NCI-H774 (cell line): ENCODE measurements around the gene EPS15.
A peak's percentile ranks its signal among the peaks of the same experiment; 100 is the strongest.
"Not testable (repeated sequence)": the region's sequence is repeated elsewhere in the genome, so short reads cannot be mapped to it uniquely, and the experiment has no call there.

Source experiments
- DNase-seq: peaks from one replicate; lab custom pipeline; 2025; lab: John Stamatoyannopoulos, UW

EPS15 gene

GRCh38 chr1:51542158-51542953 is 23.3 kb upstream of the EPS15 start:
- no peak for DNase-seq

DNA sequence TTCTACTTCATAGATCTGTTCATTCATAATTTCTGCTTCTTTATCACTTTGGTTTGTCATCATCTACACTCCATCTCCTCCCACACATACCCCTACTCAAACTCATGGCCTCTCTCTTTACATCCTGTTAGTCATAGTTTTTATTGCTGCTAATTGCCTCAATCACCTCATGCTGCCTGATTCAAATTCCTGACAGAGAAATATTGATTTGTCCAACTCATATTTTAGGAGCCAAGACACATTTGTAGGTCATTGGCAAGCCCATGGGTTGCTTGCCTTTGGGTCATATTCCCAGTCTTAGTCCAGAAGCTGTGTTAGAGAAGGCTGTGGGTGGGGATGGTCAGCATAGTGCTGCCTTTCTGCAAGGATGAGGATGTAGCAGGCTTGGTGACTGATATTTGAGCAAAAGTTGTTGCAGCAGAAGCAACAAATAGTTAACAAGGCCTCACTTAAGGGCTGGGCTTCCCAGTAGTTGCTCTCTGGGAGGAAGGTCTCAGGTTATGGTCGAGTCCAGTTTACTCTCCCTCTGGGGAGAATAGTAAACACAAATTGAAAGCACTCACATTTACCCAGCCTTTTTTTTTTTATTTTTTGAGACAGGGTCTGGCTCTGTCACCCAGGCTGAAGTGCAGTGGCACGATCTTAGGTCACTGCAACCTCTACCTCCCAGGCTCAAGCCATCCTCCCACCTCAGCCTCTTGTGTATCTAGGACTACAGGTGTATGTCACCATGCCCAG is 22.4 kb upstream of the EPS15 start:
- no peak for DNase-seq

DNA sequence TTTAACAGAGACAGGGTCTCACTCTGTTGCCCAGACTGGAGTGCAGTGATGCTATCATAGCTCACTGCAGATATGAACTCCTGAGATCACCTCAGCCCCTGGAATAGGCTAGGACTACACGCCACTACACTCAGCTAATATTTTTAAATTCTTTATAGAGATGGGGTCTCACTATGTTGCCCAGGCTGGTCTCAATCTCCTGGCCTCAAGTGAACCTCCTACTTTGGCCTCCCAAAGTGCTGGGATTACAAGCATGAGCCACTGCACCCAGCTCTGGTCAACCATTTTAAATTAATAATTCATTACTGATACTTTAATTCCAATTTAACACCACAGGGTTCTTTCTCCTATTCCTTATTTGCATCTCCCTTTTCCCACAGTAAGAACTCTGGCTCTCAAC is 18.5 kb upstream of the EPS15 start:
- no peak for DNase-seq

DNA sequence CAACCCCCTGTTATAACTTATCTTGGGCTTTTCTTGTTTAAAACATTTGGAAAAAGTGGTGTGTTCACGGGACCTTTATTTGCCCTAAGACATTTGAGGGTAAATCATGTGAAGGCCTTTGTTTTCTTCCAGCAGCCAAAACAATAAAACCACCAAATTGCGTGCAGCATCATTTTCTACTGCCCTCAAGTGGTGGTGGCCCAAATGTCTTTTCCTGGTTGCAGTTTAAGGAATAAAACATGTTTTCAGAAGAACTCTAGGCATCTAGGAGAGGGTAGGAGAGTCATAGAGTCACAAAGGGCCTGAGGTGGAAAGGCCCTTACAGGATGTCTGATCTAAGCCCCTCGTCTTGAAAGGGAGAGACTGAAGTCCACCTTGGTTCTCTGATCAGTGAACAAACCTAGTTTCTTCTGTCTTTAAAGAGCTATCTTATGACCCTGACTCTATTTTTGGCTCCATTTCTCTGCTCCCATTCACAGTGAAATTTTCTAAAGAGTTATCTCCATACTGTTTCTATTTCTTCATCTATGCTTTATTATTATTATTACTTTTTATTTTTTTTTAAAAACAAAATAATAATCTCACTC is 16.0 kb upstream of the EPS15 start:
- no peak for DNase-seq

DNA sequence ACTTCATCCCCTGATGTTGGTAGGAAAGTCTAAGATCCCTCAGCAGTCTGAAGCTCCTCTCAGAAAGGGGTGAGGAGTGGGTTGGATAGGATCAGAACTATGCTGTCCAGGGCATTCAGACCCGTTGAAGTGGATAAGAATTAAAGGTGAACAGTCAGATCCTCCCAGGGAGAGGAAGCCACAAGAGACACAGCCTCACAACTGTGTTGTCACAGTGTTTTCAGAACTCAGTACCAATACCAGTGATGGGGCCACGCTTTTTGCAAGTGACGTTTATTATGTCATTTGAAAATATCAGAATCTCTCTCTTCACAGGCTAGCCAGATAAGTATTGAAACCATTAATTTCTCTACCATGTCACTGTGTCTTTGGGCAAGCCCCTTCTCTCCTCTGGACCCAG is 15.4 kb upstream of the EPS15 start:
- no peak for DNase-seq

DNA sequence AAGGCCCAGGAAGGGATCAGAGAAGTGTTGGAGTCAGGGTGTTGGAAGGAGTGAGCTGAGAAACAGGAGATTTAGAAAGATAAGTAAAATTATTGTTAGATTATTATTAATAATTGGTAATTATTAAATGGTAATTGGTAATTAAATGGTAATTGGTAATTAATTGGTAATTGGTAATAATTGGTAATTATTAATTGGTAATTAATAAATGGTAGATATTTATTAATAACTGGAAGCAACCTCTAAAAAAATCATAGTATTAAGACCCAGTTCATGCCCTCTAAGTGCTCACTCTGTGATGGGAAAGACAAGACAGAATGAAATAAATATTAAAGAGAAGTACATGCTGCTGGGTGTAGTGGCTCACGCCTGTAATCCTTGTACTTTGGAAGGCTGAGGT is 13.8 kb upstream of the EPS15 start:
- no peak for DNase-seq

DNA sequence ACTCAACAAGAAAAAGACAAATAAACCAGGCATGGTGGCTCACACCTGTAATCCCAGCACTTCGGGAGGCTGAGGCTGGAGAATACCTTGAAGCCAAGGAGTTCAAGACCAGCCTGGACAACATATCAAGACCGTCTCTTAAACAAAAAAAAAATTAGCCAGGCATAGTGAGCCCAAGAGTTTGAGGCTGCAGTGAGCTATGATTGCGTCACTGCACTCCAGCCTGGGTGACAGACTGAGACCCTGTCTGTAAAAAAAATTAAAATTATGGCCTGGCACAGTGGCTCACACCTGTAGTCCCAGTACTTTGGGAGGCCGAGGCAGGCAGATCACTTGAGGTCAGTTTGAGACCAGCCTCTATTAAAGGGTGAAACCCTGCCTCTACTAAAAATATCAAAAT is 11.4 kb upstream of the EPS15 start:
- not testable (repeated sequence) for DNase-seq

GRCh38 chr1:51527144-51527543 is 8.1 kb upstream of the EPS15 start:
- DNase-seq, result no peak

GRCh38 chr1:51526248-51526647 is 7.2 kb upstream of the EPS15 start:
- no peak for DNase-seq

GRCh38 chr1:51525295-51525694 is 6.2 kb upstream of the EPS15 start:
- no peak for DNase-seq

GRCh38 chr1:51524817-51525216 is 5.8 kb upstream of the EPS15 start:
- DNase-seq, result no peak

- DNase-seq, result no peak
Measured at GRCh38 chr1:51523931-51524330, 4.9 kb upstream of the EPS15 start.

DNA sequence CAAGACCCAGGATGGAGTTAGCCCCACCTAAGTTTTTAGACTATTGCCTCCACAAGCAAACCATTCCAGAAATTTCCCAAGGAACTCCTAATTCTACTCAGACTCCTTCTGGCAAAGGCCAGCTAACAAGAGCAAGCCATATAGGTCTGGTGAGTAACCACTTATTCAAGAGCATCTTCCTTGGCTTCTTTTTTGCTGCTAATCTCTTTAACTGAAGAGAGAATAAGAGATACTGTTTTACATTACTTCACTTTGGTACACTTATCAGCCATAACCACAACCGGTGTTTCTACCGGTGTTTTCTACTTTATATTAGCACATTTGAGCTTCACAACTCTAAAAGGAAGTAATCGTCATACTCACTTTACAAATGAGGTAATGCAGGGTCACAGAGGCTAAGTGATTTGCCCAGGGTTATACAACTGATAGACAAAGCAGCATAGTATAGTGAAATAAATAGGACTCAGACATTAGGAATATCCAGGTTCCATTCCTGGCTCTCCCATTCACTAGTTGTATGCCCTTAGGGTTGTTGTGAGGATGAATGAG is 1.7 kb upstream of the EPS15 start:
- no peak for DNase-seq

DNA sequence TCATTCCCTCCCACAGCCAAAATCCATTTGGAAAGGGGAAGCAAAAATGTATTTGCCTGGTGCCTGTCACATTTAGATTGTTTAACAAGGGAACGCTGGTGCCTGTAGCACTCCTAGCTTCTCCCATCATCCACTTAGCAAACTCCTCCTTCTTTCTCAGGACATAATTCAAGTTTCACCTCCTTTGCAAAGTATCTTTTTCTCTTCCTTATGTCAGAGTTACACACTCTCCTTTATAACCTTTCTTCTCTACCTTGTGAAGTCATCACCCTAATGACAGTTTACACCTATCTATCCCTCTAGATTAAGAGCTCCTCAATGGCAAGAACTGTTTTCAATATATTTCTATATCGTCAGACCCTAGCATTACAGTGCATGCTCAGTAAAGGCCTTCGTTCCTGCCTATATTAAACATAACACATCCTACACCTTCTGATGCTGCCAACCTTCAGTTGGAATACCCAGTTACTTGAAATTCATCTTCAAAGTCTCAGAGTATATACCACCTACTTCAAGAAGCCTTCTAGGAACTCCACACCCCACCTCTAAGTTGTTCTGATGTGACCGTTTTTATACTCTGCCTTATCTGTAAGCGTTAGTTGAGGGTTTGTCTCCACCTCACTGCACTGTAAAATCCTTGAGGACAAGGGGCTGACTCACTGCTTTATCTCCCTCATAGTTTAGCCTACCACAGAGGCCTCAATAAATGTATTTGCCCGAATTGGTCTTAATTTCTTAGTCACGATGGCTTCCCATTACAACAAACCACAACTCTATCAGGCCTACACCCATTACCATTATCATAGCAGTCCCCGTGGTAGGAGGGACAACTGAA is 1.0 kb upstream of the EPS15 start:
- DNase-seq, result no peak

DNA sequence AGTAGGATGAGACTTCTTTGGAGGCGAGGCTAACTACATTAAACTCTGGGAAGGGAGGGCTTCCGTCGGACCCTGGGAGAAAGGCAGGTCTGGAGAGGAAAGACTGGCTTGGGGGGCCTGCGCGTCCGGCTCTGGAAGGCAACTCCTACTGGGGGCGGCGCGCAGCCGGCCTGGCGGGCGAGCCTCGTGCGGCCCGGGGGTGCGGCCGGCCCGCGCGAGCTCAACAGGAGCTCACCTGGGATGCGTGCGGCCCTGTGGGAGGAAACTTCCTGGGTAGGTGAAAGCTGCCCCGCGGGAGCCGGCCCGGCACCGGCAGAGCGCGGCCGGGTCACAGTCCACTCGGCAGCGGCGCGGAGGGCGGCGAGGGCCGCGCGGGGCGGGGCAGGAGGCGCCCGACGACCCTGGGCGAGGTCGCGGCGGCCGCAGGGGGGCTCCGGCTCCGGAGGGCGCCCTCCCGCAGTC is 449 bp downstream of the EPS15 start:
- DNase-seq, result peak; percentile 60

GRCh38 chr1:51518033-51518585 is 957 bp downstream of the EPS15 start:
- peak; percentile 16 for DNase-seq

DNA sequence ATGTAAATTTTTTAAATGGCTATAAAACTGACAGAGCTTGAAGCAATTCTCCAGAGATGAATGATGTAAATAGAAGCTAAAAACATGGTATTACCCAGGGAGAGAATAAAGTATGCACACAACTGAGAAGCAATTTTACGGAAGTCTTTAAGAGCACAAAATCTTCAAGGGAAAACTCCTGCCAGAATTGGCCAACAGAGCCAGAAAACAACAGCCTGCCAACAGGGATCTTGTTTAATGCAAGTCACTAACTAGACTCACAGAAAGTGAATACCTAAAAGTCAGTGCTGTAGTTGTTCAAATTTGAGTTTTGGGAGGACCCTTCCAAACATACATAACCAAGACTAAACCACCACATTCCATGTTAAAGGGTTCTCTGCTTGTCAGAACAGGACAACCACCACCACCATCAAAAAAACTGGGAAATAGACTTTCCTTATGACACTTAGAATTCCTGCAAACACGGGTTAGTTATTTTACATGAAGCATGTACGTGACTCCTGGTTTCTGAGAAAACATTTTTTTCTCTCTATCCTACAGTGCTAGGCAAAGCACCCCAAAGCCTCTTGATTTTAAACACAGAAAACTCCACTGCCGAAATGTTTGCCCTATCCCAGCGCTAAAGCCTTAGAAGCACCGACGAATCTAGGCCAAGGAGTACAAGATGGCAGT is 1.6 kb downstream of the EPS15 start:
- no peak for DNase-seq

DNA sequence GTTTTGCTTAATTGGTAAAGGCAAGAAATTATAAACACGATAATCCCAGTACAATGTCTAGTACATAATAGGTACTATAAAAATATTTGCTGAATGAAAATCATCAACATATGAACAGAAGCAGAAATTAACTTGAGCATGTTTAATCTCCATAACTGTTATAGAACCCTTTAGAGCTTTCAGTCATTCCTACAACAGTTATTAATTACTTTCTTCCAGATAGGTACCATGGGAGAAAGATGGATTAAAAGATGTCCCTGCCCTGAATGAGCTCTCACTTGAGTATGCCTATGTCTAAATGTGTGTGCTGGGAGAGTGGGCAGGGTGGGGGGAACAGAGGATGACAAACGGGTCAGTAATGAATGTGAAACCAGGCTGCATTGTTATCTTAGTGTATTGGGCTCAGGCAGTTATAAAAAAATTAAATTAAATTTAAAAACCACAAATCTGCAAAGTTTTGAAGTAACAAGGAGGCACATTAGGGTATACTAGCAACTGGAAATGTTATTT is 2.4 kb downstream of the EPS15 start:
- no peak for DNase-seq

DNA sequence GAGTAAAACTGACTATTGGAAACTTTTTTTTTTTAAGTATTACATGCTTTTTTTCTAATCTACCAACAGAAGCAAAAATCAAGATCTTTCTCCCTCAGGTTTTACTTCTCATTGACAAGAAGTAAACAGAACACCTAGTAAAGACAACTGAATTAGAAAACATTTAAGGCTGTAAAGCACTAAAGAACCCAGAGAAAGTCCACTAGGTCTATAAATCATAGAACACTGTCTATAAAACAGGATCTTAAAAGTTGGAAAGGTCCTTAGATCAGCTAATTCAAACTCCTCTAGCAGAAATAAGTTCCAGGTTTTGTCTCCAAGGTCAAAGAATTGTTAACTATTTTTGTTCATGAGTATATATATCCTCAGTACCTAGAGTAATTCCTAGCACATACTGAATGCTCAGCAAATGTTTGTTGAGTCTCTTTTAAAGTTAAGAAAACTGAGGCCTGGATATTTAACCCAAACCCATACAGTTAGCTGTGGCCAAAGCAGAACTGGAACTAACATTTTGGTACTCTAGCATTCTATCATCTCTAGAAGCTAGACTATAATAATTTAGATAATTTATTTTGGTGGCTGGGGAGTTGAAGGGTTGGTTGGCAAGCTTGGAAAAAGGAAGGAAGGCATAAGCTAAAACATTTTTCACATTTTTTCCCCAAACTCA is 3.0 kb downstream of the EPS15 start:
- no peak for DNase-seq

- no peak for DNase-seq
Measured at GRCh38 chr1:51515312-51515960, 3.6 kb downstream of the EPS15 start.
